BLaER1 (cell line): ENCODE data around the gene TXN.

Experiments used
- H3K27ac ChIP-seq: shearing (Covaris generic); formaldehyde crosslinking; 2 replicates; pipeline ENCODE4 v1.8.1; 2022
- H3K27me3 ChIP-seq: shearing (Covaris generic); formaldehyde crosslinking; 2 replicates; pipeline ENCODE4 v1.8.1; 2022
- H3K36me3 ChIP-seq: shearing (Covaris generic); formaldehyde crosslinking; 2 replicates; pipeline ENCODE4 v1.8.1; 2022
- H3K4me1 ChIP-seq: shearing (Covaris generic); formaldehyde crosslinking; 2 replicates; pipeline ENCODE4 v1.8.1; 2022
- H3K4me2 ChIP-seq: shearing (Covaris generic); formaldehyde crosslinking; 2 replicates; pipeline ENCODE4 v1.8.1; 2022
- H3K4me3 ChIP-seq: shearing (Covaris generic); formaldehyde crosslinking; 2 replicates; pipeline ENCODE4 v1.8.1; 2022
- H3K9ac ChIP-seq: shearing (Covaris generic); formaldehyde crosslinking; 2 replicates; pipeline ENCODE4 v1.8.1; 2022
- H3K9me3 ChIP-seq: shearing (Covaris generic); formaldehyde crosslinking; 2 replicates; pipeline ENCODE4 v1.8.1; 2022
- H4K20me1 ChIP-seq: shearing (Covaris generic); formaldehyde crosslinking; 2 replicates; pipeline ENCODE4 v1.8.1; 2022
- Cebpa-rat ChIP-seq: shearing (Covaris generic); IDR thresholded peaks from 2 replicates; pipeline ENCODE4 v1.8.1; 2022

TXN gene

DNA sequence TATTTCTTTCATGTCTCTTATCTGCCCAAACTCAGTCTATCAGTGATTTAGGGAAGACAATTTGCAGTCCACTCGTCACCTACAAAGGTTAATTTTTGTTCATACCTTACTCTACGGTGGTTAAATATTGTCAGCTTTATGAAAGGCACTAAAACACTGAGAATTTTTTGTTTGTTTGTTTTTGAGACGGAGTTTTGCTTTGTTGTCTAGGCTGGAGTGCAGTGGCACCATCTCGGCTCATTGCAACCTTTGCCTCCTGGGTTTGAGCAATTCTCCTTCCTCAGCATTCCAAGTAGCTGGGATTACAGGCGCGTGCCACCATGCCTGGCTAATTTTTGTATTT lies 26.4 kb upstream of the TXN start:
- H3K4me1 ChIP-seq: peaks cover 15% of the 10 kb centered on the region
- H3K4me2 ChIP-seq: peak overlapping the region; percentile 47
- TF ChIP-seq Cebpa-rat: no peak
- no peak overlapping the region for H3K27ac ChIP-seq
- H3K36me3 ChIP-seq: no peaks in the 10 kb centered on the region
- no peaks in the 10 kb centered on the region for H3K9me3 ChIP-seq
- no peaks in the 10 kb centered on the region for H4K20me1 ChIP-seq
- no peaks in the 10 kb centered on the region for H3K27me3 ChIP-seq
- H3K9ac ChIP-seq: no peak overlapping the region
- H3K4me3 ChIP-seq: no peak overlapping the region

DNA sequence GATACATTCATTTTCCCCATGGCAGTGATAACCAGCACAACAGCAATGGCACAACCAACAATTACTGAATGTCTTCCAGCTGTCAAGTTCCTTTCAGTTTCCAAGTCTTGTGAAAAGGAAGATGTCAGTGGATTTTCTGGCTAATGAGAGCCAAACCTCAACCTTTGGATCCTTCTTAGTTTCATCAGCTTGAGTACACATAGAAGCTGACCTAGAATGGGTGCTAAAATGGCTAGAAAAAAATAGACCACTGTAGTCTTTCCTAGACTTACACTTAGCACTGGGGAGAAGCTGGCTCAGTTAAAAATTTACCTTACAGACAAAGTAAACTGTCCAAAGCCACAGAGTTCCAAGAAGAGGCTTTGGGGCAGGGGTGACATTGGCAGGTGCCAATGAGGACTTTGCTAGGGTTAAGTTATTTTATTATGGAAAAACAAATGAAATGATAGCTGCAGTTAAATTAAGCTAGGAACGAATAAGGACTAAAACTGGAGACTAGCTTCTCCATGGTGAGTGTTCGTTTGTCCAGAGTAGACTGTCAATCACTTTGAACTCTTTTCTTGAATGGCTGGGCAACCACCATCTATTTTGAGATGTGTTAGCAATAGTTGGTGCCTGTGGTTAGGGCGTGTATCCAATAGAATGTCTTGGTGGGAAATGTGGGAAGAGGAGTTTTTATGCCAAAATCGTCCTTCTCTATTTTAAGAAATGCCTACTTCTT lies 25.9 kb upstream of the TXN start:
- no peak overlapping the region for H3K27ac ChIP-seq

DNA sequence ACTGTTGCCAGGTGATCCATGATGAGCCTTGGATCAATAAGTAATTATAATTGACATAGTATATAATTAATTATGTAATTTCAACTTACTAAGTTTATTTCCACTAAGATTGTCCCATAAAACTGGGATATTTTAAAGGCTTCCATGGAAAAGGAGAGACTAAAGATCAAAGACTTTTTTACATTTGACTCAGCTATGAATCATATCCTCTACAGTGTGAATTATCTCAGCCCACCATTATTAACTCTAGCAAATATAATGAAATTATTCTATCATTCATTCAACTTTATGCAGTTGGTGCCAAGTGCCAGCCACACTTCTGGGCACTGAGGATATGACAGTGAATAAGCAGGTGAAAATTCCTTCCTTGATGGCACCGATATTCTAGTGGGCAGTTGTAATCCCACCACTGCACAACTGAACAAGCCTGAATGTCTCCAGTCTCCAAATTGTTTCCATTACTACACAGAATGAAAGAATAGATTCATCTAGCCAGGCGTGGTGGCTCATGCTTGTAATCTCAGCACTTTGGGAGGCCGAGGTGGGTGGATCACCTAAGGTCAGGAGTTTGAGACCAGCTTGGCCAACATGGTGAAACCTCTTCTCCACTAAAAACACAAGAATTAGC lies 21.9 kb upstream of the TXN start:
- Histone ChIP-seq H4K20me1 (no peaks in the 10 kb centered on the region), H3K4me2 (no peak overlapping the region), H3K27ac (no peak overlapping the region), H3K4me3 (no peak overlapping the region), H3K9me3 (no peaks in the 10 kb centered on the region), H3K36me3 (no peaks in the 10 kb centered on the region), H3K9ac (no peak overlapping the region), H3K27me3 (no peaks in the 10 kb centered on the region), H3K4me1 (peaks cover 14% of the 10 kb centered on the region)
- no peak for TF ChIP-seq Cebpa-rat

More for the DNA sequence above, 25.9 kb upstream of the TXN start:
- Histone ChIP-seq H3K4me1 (peaks cover 15% of the 10 kb centered on the region), H3K9ac (no peak overlapping the region), H3K36me3 (no peaks in the 10 kb centered on the region), H3K9me3 (no peaks in the 10 kb centered on the region), H4K20me1 (no peaks in the 10 kb centered on the region), H3K27me3 (no peaks in the 10 kb centered on the region), H3K4me3 (no peak overlapping the region), H3K4me2 (peak overlapping the region; percentile 47)
- TF ChIP-seq Cebpa-rat: no peak

DNA sequence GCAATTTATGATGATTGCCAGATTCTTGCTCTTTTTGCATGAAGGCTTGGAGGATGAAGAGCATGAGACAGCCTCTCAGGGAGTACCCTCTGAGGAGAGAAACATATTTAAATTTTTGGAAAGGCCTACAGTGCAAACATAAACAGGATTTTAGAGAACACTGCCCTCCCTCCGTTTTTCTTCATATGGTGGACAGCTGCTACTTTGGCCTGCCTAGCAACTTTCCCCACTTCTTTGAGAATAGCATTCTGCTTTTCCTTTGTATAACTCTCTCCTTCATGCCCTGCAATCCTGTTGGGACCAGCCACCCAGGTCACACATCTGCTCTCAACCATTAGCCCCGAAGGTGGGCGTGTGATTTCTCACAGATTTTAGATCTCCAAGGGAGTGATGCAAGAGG lies 20.5 kb upstream of the TXN start:
- Histone ChIP-seq H3K4me2 (no peak overlapping the region), H3K4me3 (no peak overlapping the region), H3K9me3 (no peaks in the 10 kb centered on the region), H3K9ac (no peak overlapping the region), H4K20me1 (no peaks in the 10 kb centered on the region), H3K27ac (no peak overlapping the region), H3K36me3 (no peaks in the 10 kb centered on the region), H3K4me1 (no peaks in the 10 kb centered on the region), H3K27me3 (no peaks in the 10 kb centered on the region)
- TF ChIP-seq Cebpa-rat: no peak

DNA sequence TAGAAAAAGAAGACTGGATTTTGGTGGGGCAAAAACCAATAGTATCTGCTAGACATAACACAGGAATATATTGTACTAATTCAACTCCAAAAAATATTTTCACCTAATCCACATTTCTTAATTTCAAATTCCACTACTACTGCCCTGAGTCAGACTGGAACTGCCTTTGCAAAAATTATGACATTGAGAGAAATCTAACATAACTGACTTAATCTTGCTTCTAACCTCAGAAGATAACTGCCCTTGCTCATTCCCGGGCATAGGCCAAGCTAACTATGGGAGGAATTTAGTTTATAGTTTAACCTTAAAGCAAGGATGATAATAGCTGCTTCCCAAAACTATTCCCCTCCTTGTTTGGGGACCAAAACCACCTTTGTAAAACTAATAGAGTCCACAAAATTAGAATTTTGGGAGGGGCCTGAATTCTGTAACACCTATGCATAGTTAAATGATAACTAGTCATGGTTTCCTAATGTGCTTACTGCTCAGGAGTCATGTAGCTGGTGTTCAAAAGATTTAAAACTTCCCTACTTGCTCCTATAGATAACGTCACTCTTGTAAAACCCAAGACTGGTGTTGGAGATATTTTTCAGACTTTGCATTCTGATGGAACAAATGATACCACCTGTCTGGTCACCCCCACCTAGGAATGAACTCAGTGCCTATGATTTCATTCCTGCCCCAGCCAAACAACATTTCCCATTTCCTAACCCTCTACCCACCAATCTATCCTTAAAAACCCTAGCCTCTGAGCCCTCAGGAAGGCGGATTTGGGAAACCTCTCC lies 14.1 kb upstream of the TXN start:
- no peak overlapping the region for H3K27ac ChIP-seq
- H3K4me3 ChIP-seq: no peak overlapping the region
- H3K4me2 ChIP-seq: no peak overlapping the region
- H3K36me3 ChIP-seq: no peaks in the 10 kb centered on the region
- H3K9me3 ChIP-seq: no peaks in the 10 kb centered on the region
- TF ChIP-seq Cebpa-rat: no peak
- H3K9ac ChIP-seq: no peak overlapping the region
- H3K27me3 ChIP-seq: no peaks in the 10 kb centered on the region
- no peaks in the 10 kb centered on the region for H3K4me1 ChIP-seq
- H4K20me1 ChIP-seq: no peaks in the 10 kb centered on the region

DNA sequence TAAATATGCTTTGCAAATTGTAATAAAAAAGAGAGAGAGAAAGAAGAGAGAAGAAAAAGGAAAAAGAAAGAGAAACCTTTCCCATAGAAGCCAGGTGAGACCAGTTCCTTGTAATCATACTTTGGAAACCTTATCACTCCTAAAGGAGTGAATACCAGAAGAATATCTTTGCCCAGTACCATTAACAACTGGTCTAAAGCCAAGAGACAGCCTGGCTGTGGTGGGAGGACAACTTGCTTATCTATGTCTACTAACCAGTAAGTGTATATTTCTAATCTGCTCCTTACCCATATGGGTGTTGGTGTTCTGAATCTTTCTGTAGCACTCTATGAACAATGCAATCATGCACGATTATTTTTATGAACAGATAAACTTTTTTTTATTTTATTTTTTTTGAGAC lies 10.5 kb upstream of the TXN start:
- Histone ChIP-seq H3K4me3 (no peak overlapping the region), H3K27me3 (no peaks in the 10 kb centered on the region), H4K20me1 (no peaks in the 10 kb centered on the region), H3K4me1 (no peaks in the 10 kb centered on the region), H3K4me2 (no peak overlapping the region), H3K27ac (no peak overlapping the region), H3K36me3 (no peaks in the 10 kb centered on the region), H3K9me3 (no peaks in the 10 kb centered on the region), H3K9ac (no peak overlapping the region)
- no peak for TF ChIP-seq Cebpa-rat

DNA sequence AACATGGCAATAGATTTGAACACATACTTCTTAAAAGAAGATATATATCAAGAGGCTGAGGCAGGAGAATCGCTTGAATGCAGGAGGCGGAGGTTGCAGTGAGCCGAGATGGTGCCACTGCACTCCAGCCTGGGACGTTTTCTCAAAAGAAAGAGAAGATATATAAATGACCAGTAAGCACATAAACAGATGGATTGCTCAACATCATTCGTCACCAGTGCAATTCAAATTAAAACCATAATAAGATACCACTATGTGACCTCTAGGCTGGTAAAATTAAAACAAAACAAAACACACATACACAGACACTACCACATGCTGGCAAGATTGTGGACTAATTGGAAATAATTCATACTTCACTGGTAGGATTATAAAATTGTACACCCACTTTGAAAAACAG lies 5.3 kb upstream of the TXN start:
- Histone ChIP-seq H3K4me1 (peaks cover 11% of the 10 kb centered on the region), H3K27ac (no peak overlapping the region), H3K9ac (no peak overlapping the region), H3K4me2 (no peak overlapping the region), H3K27me3 (no peaks in the 10 kb centered on the region), H3K9me3 (no peaks in the 10 kb centered on the region), H3K36me3 (no peaks in the 10 kb centered on the region), H4K20me1 (no peaks in the 10 kb centered on the region), H3K4me3 (no peak overlapping the region)
- no peak for TF ChIP-seq Cebpa-rat

DNA sequence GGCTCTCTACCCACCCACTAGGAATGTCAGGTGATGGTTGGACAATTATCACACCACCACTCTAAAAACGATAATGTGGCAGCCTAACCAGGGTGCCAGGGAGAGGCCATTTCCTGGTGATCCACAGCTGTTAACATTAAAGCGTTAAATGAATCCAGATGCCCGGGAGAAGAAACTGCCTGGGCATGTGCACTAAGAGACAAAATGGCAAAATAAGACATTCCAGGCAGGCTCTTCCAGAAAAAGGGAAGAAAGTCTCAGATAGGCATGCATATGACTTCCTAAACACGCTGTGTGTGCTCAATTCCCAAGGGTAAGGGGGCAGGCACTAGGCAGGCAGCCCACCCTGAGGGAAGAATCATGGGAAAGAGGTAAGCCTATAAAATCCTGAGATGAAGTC lies 4.6 kb upstream of the TXN start:
- H4K20me1 ChIP-seq: no peaks in the 10 kb centered on the region
- H3K4me1 ChIP-seq: peaks cover 11% of the 10 kb centered on the region
- no peaks in the 10 kb centered on the region for H3K9me3 ChIP-seq
- no peaks in the 10 kb centered on the region for H3K36me3 ChIP-seq
- H3K9ac ChIP-seq: no peak overlapping the region
- no peaks in the 10 kb centered on the region for H3K27me3 ChIP-seq
- no peak for TF ChIP-seq Cebpa-rat
- no peak overlapping the region for H3K27ac ChIP-seq
- H3K4me2 ChIP-seq: no peak overlapping the region
- H3K4me3 ChIP-seq: no peak overlapping the region

DNA sequence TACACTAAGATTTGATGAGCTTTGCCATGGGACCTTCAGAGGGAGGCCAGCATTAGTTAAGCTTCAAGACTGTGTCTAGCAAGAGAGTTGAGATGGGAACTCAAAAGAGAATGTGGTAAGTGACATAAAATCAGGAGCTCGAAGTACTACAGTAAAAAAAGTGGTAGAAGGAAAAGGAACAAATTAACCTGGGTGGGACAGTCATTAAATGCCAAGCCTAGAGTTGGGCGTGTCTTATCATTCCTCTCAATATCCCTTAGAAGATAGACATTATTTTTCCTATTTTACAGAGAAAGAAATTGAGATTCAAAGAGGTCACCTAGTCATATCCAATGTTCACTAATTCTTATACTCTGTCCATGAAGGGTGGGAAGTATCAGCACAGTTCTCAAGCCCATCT lies 3.3 kb upstream of the TXN start:
- Histone ChIP-seq H3K4me2 (no peak overlapping the region), H4K20me1 (peaks cover 11% of the 10 kb centered on the region), H3K4me1 (peaks cover 16% of the 10 kb centered on the region), H3K4me3 (no peak overlapping the region), H3K27ac (no peak overlapping the region), H3K36me3 (no peaks in the 10 kb centered on the region), H3K9me3 (no peaks in the 10 kb centered on the region), H3K27me3 (no peaks in the 10 kb centered on the region), H3K9ac (no peak overlapping the region)
- no peak for TF ChIP-seq Cebpa-rat

DNA sequence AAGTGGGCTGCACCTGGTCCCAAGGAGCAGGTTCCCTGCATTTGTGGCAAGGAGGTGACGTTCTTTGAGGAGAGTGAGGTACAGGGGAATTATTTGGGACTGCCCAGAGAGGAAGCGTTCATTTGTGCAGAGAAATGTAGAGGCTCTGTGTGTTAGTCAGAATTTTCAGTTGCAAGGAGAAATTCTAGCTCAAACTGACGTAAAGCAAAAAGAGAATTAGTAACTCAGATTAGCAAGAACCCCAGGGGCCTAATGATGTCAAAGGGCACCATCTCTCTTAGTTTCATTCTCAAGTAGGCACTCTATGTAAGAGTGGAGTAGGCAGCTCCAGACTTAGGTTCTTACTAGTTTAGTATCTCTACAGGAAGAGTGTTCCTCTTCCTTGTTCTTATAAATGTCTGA lies 2.4 kb upstream of the TXN start:
- no peak overlapping the region for H3K9ac ChIP-seq
- TF ChIP-seq Cebpa-rat: no peak
- H3K9me3 ChIP-seq: no peaks in the 10 kb centered on the region
- no peak overlapping the region for H3K4me2 ChIP-seq
- no peaks in the 10 kb centered on the region for H3K27me3 ChIP-seq
- peaks cover 25% of the 10 kb centered on the region for H3K4me1 ChIP-seq
- H3K27ac ChIP-seq: no peak overlapping the region
- no peak overlapping the region for H3K4me3 ChIP-seq
- H4K20me1 ChIP-seq: peaks cover 20% of the 10 kb centered on the region
- no peaks in the 10 kb centered on the region for H3K36me3 ChIP-seq
